SU-DHL-6 (cell line): ENCODE measurements around the gene MARCKSL1.

Experiments
- H2AFZ ChIP-seq: fragments of 200-600 bp; sonication (generic); 2 replicates; pipeline ENCODE4 v1.6.1; 2014; ENCODE audit warnings: low read depth, mild to moderate bottlenecking, moderate library complexity, mixed read lengths, antibody characterized with exemption, low read length; ENCODE audit not compliant: severe bottlenecking
- H3F3A ChIP-seq: fragments of 200-600 bp; shearing (Covaris generic); 2 replicates; pipeline ENCODE4 v1.6.0; 2016; ENCODE audit warnings: antibody characterized with exemption, mild to moderate bottlenecking; ENCODE audit not compliant: insufficient read depth
- H3K27ac ChIP-seq: fragments of 200-600 bp; sonication (generic); 2 replicates; pipeline ENCODE4 v1.5.1; 2016; ENCODE audit warnings: low read depth, mild to moderate bottlenecking, low read length, moderate library complexity, mixed read lengths
- H3K27me3 ChIP-seq: fragments of 200-600 bp; sonication (generic), shearing (Covaris generic); 2 replicates; pipeline ENCODE4 v1.6.0; 2014; ENCODE audit warnings: mild to moderate bottlenecking, low read length
- H3K36me3 ChIP-seq: fragments of 200-600 bp; sonication (generic); 2 replicates; pipeline ENCODE4 v1.6.1; 2014; ENCODE audit warnings: mild to moderate bottlenecking, low read length, mixed read lengths
- H3K4me2 ChIP-seq: fragments of 300-600, 200-600 bp; shearing (Covaris generic), sonication (generic); 2 replicates; pipeline ENCODE4 v1.6.0; 2014; ENCODE audit warnings: low read length, low read depth, mild to moderate bottlenecking; ENCODE audit not compliant: poor library complexity, severe bottlenecking
- H3K4me3 ChIP-seq: fragments of 200-600 bp; sonication (generic); 2 replicates; pipeline ENCODE4 v1.5.1; 2014; ENCODE audit warnings: antibody characterized with exemption, low read length, mild to moderate bottlenecking, mixed read lengths; ENCODE audit not compliant: insufficient read depth, poor library complexity, severe bottlenecking
- H3K79me2 ChIP-seq: fragments of 200-600 bp; sonication (generic); 2 replicates; pipeline ENCODE4 v1.6.1; 2014; ENCODE audit warnings: mild to moderate bottlenecking, low read length, moderate library complexity; ENCODE audit not compliant: insufficient read depth
- H3K9ac ChIP-seq: fragments of 200-600 bp; sonication (generic); 2 replicates; pipeline ENCODE4 v1.7.0; 2014; ENCODE audit warnings: mild to moderate bottlenecking, low read length
- H3K9me2 ChIP-seq: fragments of 200-600 bp; sonication (generic); replicated peaks from 2 replicates; pipeline ENCODE4 v1.6.1; 2014; ENCODE audit warnings: low read length; ENCODE audit not compliant: insufficient read depth
- H3K9me3 ChIP-seq: fragments of 200-600 bp; sonication (generic); 2 replicates; pipeline ENCODE4 v1.6.1; 2014; ENCODE audit warnings: low read length, mixed read lengths; ENCODE audit not compliant: insufficient read depth
- H4K20me1 ChIP-seq: fragments of 200-600 bp; sonication (generic); 2 replicates; pipeline ENCODE4 v1.6.1; 2014; ENCODE audit warnings: low read depth, mild to moderate bottlenecking, antibody characterized with exemption, low read length, moderate library complexity, mixed read lengths
- CTCF ChIP-seq: fragments of 200-600 bp; sonication (generic); IDR thresholded peaks from one replicate; pipeline ENCODE4 v1.5.1; 2017; ENCODE audit warnings: antibody characterized with exemption, mild to moderate bottlenecking, low read length, moderate library complexity; ENCODE audit not compliant: insufficient read depth, poor library complexity, severe bottlenecking
- EZH2phosphoT487 ChIP-seq: fragments of 200-600 bp; sonication (generic), shearing (Covaris generic); conservative IDR thresholded peaks from 2 replicates; pipeline ENCODE4 v1.6.1; 2018; ENCODE audit warnings: mild to moderate bottlenecking, antibody characterized with exemption, low read length, moderate library complexity, mixed read lengths

MARCKSL1 gene

GRCh38 chr1:32342704-32343103 lies 6.7 kb upstream of the MARCKSL1 start:
- H3K36me3 ChIP-seq = no peaks in the 10 kb centered on the region
- no peaks in the 10 kb centered on the region for H3K9me3 ChIP-seq
- no peaks in the 10 kb centered on the region for H4K20me1 ChIP-seq
- no peak overlapping the region for H3K27ac ChIP-seq
- H3F3A ChIP-seq = no peaks in the 10 kb centered on the region
- no peak overlapping the region for H2AFZ ChIP-seq
- no peak overlapping the region for H3K4me2 ChIP-seq
- no peak overlapping the region for H3K4me3 ChIP-seq
- no peaks in the 10 kb centered on the region for H3K79me2 ChIP-seq
- no peak for TF ChIP-seq EZH2phosphoT487
- no peak for TF ChIP-seq CTCF
- no peaks in the 10 kb centered on the region for H3K27me3 ChIP-seq
- H3K9me2 ChIP-seq = no peaks in the 10 kb centered on the region
- no peak overlapping the region for H3K9ac ChIP-seq

GRCh38 chr1:32341971-32342370 lies 5.9 kb upstream of the MARCKSL1 start:
- Histone ChIP-seq H3F3A (no peaks in the 10 kb centered on the region), H3K9me3 (no peaks in the 10 kb centered on the region), H3K36me3 (no peaks in the 10 kb centered on the region), H2AFZ (no peak overlapping the region), H3K79me2 (no peaks in the 10 kb centered on the region), H3K4me3 (no peak overlapping the region), H4K20me1 (no peaks in the 10 kb centered on the region), H3K9ac (no peak overlapping the region), H3K27ac (no peak overlapping the region), H3K9me2 (no peaks in the 10 kb centered on the region), H3K4me2 (no peak overlapping the region), H3K27me3 (no peaks in the 10 kb centered on the region)
- TF ChIP-seq CTCF (no peak), EZH2phosphoT487 (no peak)

GRCh38 chr1:32341186-32341757 lies 5.2 kb upstream of the MARCKSL1 start:
- TF ChIP-seq EZH2phosphoT487 (no peak), CTCF (no peak)
- Histone ChIP-seq H3K27me3 (no peaks in the 10 kb centered on the region), H3K9ac (no peak overlapping the region), H3K79me2 (no peaks in the 10 kb centered on the region), H3K9me2 (no peaks in the 10 kb centered on the region), H3K27ac (no peak overlapping the region), H3K36me3 (no peaks in the 10 kb centered on the region), H3K4me3 (no peak overlapping the region), H3K4me2 (no peak overlapping the region), H2AFZ (no peak overlapping the region), H3K9me3 (no peaks in the 10 kb centered on the region), H3F3A (no peaks in the 10 kb centered on the region), H4K20me1 (no peaks in the 10 kb centered on the region)
